GM12878 (cell line): ENCODE data around the gene SLC45A2. TPM values are rescaled to one million over a fixed set of nuclear protein-coding genes. Genes with fewer than 3 reads are reported as not detected.

Experiments used
- ATAC-seq: fragments of 200-7000 bp; cut with Tn5 transposase; 3 replicates; pipeline ENCODE4 v1.9.1; 2020; ENCODE audit warnings: mild to moderate bottlenecking, moderate library complexity
- BruUV-seq: library from RNA; stranded (reverse); fragments of 400-500 nt; replicated peaks from 2 replicates; lab custom pipeline; 2021; lab: Mats Ljungman, UMichigan
- CTCF ChIA-PET: fragments of 300-600 bp; sonication (Branson Sonifier 250); formaldehyde crosslinking; extraction: SDS; loops from one replicate; lab custom pipeline; 2021; ENCODE audit warnings: inconsistent platforms; lab: Yijun Ruan, JAX
- POLR2A ChIA-PET: fragments of 350-600 bp; formaldehyde crosslinking; extraction: SDS; loops from one replicate; lab custom pipeline; 2021; ENCODE audit warnings: inconsistent platforms; lab: Charles Lee
- RAD21 ChIA-PET: fragments of 300-600 bp; sonication (Branson Sonifier 250); formaldehyde crosslinking; loops from one replicate; lab custom pipeline; 2023; ENCODE audit warnings: antibody characterized with exemption; ENCODE audit not compliant: unreplicated experiment; lab: Charles Lee
- SMC1A ChIA-PET: fragments of 300-600 bp; sonication (Branson Sonifier 250); formaldehyde crosslinking; loops from one replicate; lab custom pipeline; 2023; ENCODE audit not compliant: unreplicated experiment, uncharacterized antibody; lab: Charles Lee
- DNase-seq: peaks from one replicate; pipeline ENCODE4 v3.0.0-alpha.2; 2011; ENCODE audit warnings: low read depth, low spot score
- FAIRE-seq: peaks from 3 replicates; lab custom pipeline; 2011; peaks lifted over from hg19 to GRCh38; lab: Jason Lieb, UNC
- H2AFZ ChIP-seq: 2 replicates; pipeline ENCODE4 v1.6.0; 2011; ENCODE audit warnings: low read depth, low read length, control low read depth; ENCODE audit not compliant: control insufficient read depth
- H3K27ac ChIP-seq: 2 replicates; pipeline ENCODE4 v1.5.1; 2011; ENCODE audit warnings: control low read depth; ENCODE audit not compliant: control insufficient read depth, insufficient read depth
- H3K27me3 ChIP-seq, 2 experiments: replicated peaks in 1 of 2; 2 replicates each; pipeline versions ENCODE4 v1.6.0 to v1.6.1; 2011; ENCODE audit warnings: low read length in 1 of 2; ENCODE audit not compliant: control insufficient read depth in 2 of 2, insufficient read depth in 2 of 2
- H3K36me3 ChIP-seq, 2 experiments: 2 replicates each; pipeline ENCODE4 v1.5.1; 2011; ENCODE audit warnings: low read length in 1 of 2; ENCODE audit not compliant: control insufficient read depth in 2 of 2, insufficient read depth in 2 of 2
- H3K4me1 ChIP-seq: 2 replicates; pipeline ENCODE4 v1.6.1; 2011; ENCODE audit warnings: mild to moderate bottlenecking, low read length, moderate library complexity, mixed read lengths; ENCODE audit not compliant: control insufficient read depth, insufficient read depth
- H3K4me2 ChIP-seq: 2 replicates; pipeline ENCODE4 v1.6.0; 2011; ENCODE audit warnings: control low read depth; ENCODE audit not compliant: control insufficient read depth, insufficient read depth
- H3K4me3 ChIP-seq: fragments of 200-600 bp; sonication (generic); 2 replicates; pipeline ENCODE4 v1.5.1; 2016
- H3K79me2 ChIP-seq: 2 replicates; pipeline ENCODE4 v1.6.0; 2011; ENCODE audit warnings: low read length; ENCODE audit not compliant: control insufficient read depth, insufficient read depth
- H3K9ac ChIP-seq: 2 replicates; pipeline ENCODE4 v1.8.0; 2011; ENCODE audit warnings: low read length, control low read depth, mixed read lengths; ENCODE audit not compliant: control insufficient read depth, insufficient read depth
- H3K9me3 ChIP-seq: replicated peaks from 3 replicates; pipeline ENCODE4 v1.5.1; 2011; ENCODE audit warnings: mild to moderate bottlenecking, low read length; ENCODE audit not compliant: control insufficient read depth, insufficient read depth
- H4K20me1 ChIP-seq: 2 replicates; pipeline ENCODE4 v1.6.0; 2011; ENCODE audit not compliant: control insufficient read depth, insufficient read depth
- CUX1 ChIP-seq: IDR thresholded peaks from 2 replicates; pipeline ENCODE4 v1.6.1; 2012; ENCODE audit warnings: improper control_type of control experiment, low read depth, low read length; ENCODE audit not compliant: insufficient replicate concordance
- ELK1 ChIP-seq: IDR thresholded peaks from 2 replicates; pipeline ENCODE4 v1.6.1; 2012; ENCODE audit warnings: low read depth, low read length, improper control_type of control experiment
- ZBTB40 ChIP-seq: fragments of 450-650 bp; IDR thresholded peaks from 2 replicates; pipeline ENCODE4 v1.6.1; 2016; ENCODE audit warnings: mild to moderate bottlenecking, moderate library complexity, borderline replicate concordance
- ZNF384 ChIP-seq: IDR thresholded peaks from 2 replicates; pipeline ENCODE4 v1.6.1; 2012; ENCODE audit warnings: low read depth, mild to moderate bottlenecking, low read length, improper control_type of control experiment, borderline replicate concordance
- WGBS: methylation state at CpG from one replicate; pipeline ENCODE4 v1.1.6; 2016; ENCODE audit warnings: low lambda C conversion rate; ENCODE audit not compliant: insufficient replicate concordance, insufficient coverage; ENCODE audit errors: missing lambda C conversion rate; 5-methylcytosine and 5-hydroxymethylcytosine counted together
- in situ Hi-C: fragments of 300-500 bp; cut with MboI; formaldehyde crosslinking; loops from 9 replicates; pipeline ENCODE4 v1.14.3; 2018; ENCODE audit warnings: mixed read lengths
- intact Hi-C: fragments of 100-400 bp; cut with micrococcal nuclease; formaldehyde crosslinking; loops from one replicate; pipeline ENCODE4 v1.14.2; 2022; ENCODE audit not compliant: unreplicated experiment
- polyA plus RNA-seq, 11 experiments: library from polyadenylated mRNA; depleted of rRNA in 4 of 11; unstranded in 6 of 11; stranded (reverse) in 5 of 11; fragments of >200 nt; fragmentation: Nextera tagmentation in 4 of 11; fragmentation: Illumina TruSeq in 1 of 11; extraction: Ambion mirVana in 4 of 11; extraction: Trizol in 1 of 11; gene quantifications; 1 replicate in 1 of 11; 2 replicates in 10 of 11; pipeline versions ENCODE4 v1.2.1 to v1.2.3, GENCODE V29; 2011 to 2016; ENCODE audit warnings: inconsistent platforms in 2 of 11, missing spikeins in 2 of 11, low read depth in 1 of 11
- total RNA-seq, 4 experiments: library from RNA; depleted of rRNA in 3 of 4; stranded (reverse); fragments of >200 nt in 3 of 4; fragmentation: Illumina TruSeq in 1 of 4; extraction: Trizol in 1 of 4; gene quantifications; 2 replicates each; pipeline versions ENCODE4 v1.2.1 to v1.2.3, GENCODE V29; 2013 to 2021

The SLC45A2 gene
- total and polyA plus RNA-seq, 10 of the 15 experiments (the other 5 are each of a cell fraction or from before 2014, with no cell fraction given): 0.06 to 0.07 TPM; not detected in 8

- Histone ChIP-seq H4K20me1 (no peaks in the 10 kb centered on the region), H2AFZ (no peak overlapping the region), H3K4me1 (peaks cover under 1% of the 10 kb centered on the region; the same call in 1 of the 2 replicates), H3K27me3 (no peaks in the 10 kb centered on the region), H3K27ac (no peak overlapping the region), H3K9ac (no peak overlapping the region), H3K4me2 (no peak overlapping the region), H3K9me3 (no peaks in the 10 kb centered on the region), H3K79me2 (peaks cover 2% of the 10 kb centered on the region), H3K4me3 (no peak overlapping the region), H3K36me3 (0 out of 4 replicates have a peak, but pooled peaks cover 0 to 4% of the 10 kb centered on the region in 2 experiments)
- ChIA-PET SMC1A (no interaction called here), POLR2A (no interaction called here), CTCF (no interaction called here), RAD21 (no interaction called here)
- no peak for DNase-seq
- in situ Hi-C loops: loop anchor here (25.0 kb wide), 1 partner anchor 908 kb away; the partner anchor contains the start of genes BRIX1 and RAD1
- ATAC-seq: no peak
- 98% methylated on average over 4 of the region's 4 CpGs for WGBS
- intact Hi-C loops: loop anchor here (10.0 kb wide), 2 partner anchors 181 to 911 kb away; partner anchors contain the start of genes BRIX1 and RAD1
- FAIRE-seq: no peak
- BruUV-seq: no TSS peak
- TF ChIP-seq ELK1 (no peak), ZNF384 (no peak), ZBTB40 (no peak), CUX1 (no peak)
These were observed 19.4 kb upstream of the SLC45A2 start for GRCh38 chr5:34003941-34004340.
